T-cell (primary cell): ENCODE data around the gene SH3BGR. TPM values are rescaled to one million over a fixed set of nuclear protein-coding genes. Genes with fewer than 3 reads are reported as not detected.

Source experiments
- ATAC-seq, 4 experiments: fragments of 200-7000 bp in 3 of 4; fragments of 150-1000 bp in 1 of 4; cut with Tn5 transposase; replicated peaks in 1 of 4; 1 replicate in 3 of 4; 2 replicates in 1 of 4; pipeline ENCODE4 v1.10.0; 2021; ENCODE audit warnings: moderate library complexity in 3 of 4, mild to moderate bottlenecking in 2 of 4, moderate number of reproducible peaks in 1 of 4
- CTCF ChIA-PET, 2 donors: fragments of 300-600 bp; sonication (Branson Sonifier 250); formaldehyde crosslinking; loops; one replicate each; lab custom pipeline; 2022; ENCODE audit warnings: antibody characterized with exemption in 2 of 2; lab: Charles Lee
- POLR2A ChIA-PET, 2 donors: fragments of 300-600 bp; sonication (Branson Sonifier 250); formaldehyde crosslinking; loops; one replicate each; lab custom pipeline; 2022; ENCODE audit warnings: antibody characterized with exemption in 2 of 2; lab: Charles Lee
- DNase-seq, 35 experiments: peaks; one replicate each; pipeline versions ENCODE4 v3.0.0 to v3.0.0-alpha.2; 2013 to 2023
- H3K27ac ChIP-seq: one replicate; pipeline ENCODE4 v1.5.1; 2013; ENCODE audit warnings: low read length
- H3K27me3 ChIP-seq, 2 experiments: replicated peaks in 1 of 2; 1 replicate in 1 of 2; 2 replicates in 1 of 2; pipeline versions ENCODE4 v1.6.1 to v1.7.0; 2013; ENCODE audit warnings: low read length in 1 of 2, mixed read lengths in 1 of 2; ENCODE audit not compliant: control insufficient read depth in 2 of 2, insufficient read depth in 2 of 2; ENCODE audit errors: extremely low read depth in 1 of 2
- H3K36me3 ChIP-seq, 2 donors: 1 replicate in 1 of 2; 2 replicates in 1 of 2; pipeline versions ENCODE4 v1.6.1 to v1.7.0; 2013; ENCODE audit warnings: low read length in 1 of 2; ENCODE audit not compliant: control insufficient read depth in 2 of 2, insufficient read depth in 1 of 2; ENCODE audit errors: extremely low read depth in 1 of 2
- H3K4me1 ChIP-seq, 2 experiments: 1 replicate in 1 of 2; 2 replicates in 1 of 2; pipeline versions ENCODE4 v1.6.1 to v1.7.0; 2013; ENCODE audit warnings: low read length in 2 of 2, mixed read lengths in 1 of 2; ENCODE audit not compliant: insufficient read depth in 2 of 2, control insufficient read depth in 1 of 2; ENCODE audit errors: extremely low read depth in 1 of 2
- H3K4me3 ChIP-seq, 2 donors: 1 replicate in 1 of 2; 2 replicates in 1 of 2; pipeline versions ENCODE4 v1.5.1 to v1.7.0; 2013; ENCODE audit warnings: mild to moderate bottlenecking in 2 of 2, low read length in 1 of 2, moderate library complexity in 1 of 2; ENCODE audit not compliant: control insufficient read depth in 1 of 2; ENCODE audit errors: extremely low read depth in 1 of 2
- H3K9me3 ChIP-seq: 2 replicates; pipeline ENCODE4 v1.7.0; 2013
- H3K27ac Mint-ChIP-seq, 2 donors: one replicate each; pipeline ENCODE4 v1.8.0; 2020 to 2021; ENCODE audit warnings: mild to moderate bottlenecking in 2 of 2, mixed read lengths in 2 of 2
- H3K27me3 Mint-ChIP-seq, 2 donors: one replicate each; pipeline ENCODE4 v1.8.0; 2021 to 2022; ENCODE audit warnings: mixed read lengths in 2 of 2
- H3K36me3 Mint-ChIP-seq: one replicate; pipeline ENCODE4 v1.8.0; 2021; ENCODE audit warnings: mixed read lengths
- H3K4me1 Mint-ChIP-seq, 3 donors: one replicate each; pipeline ENCODE4 v1.8.0; 2020 to 2022; ENCODE audit warnings: mixed read lengths in 3 of 3, mild to moderate bottlenecking in 1 of 3
- H3K4me3 Mint-ChIP-seq, 3 donors: one replicate each; pipeline ENCODE4 v1.8.0; 2020 to 2022; ENCODE audit warnings: mild to moderate bottlenecking in 3 of 3, mixed read lengths in 3 of 3, moderate library complexity in 3 of 3
- H3K9me3 Mint-ChIP-seq, 3 donors: one replicate each; pipeline ENCODE4 v1.8.0; 2020 to 2022; ENCODE audit warnings: mixed read lengths in 3 of 3
- WGBS: methylation state at CpG from one replicate; pipeline ENCODE4 v1.1.5; 2013; ENCODE audit warnings: missing lambda C conversion rate; ENCODE audit not compliant: insufficient coverage; 5-methylcytosine and 5-hydroxymethylcytosine counted together
- total RNA-seq, 35 experiments: library from RNA in 6 of 35; stranded (reverse) in 6 of 35; fragments of 120-200 nt in 1 of 35; gene quantifications; one replicate each; pipeline versions ENCODE4 v1.2.1 to v1.2.4 and lab custom pipeline; 2013 to 2026

SH3BGR gene
- total RNA-seq, 5 donors from 2014 or later (not counting 1 experiment from before 2014, with no cell fraction given): 1.3 to 2.0 (median 1.8) TPM

DNA sequence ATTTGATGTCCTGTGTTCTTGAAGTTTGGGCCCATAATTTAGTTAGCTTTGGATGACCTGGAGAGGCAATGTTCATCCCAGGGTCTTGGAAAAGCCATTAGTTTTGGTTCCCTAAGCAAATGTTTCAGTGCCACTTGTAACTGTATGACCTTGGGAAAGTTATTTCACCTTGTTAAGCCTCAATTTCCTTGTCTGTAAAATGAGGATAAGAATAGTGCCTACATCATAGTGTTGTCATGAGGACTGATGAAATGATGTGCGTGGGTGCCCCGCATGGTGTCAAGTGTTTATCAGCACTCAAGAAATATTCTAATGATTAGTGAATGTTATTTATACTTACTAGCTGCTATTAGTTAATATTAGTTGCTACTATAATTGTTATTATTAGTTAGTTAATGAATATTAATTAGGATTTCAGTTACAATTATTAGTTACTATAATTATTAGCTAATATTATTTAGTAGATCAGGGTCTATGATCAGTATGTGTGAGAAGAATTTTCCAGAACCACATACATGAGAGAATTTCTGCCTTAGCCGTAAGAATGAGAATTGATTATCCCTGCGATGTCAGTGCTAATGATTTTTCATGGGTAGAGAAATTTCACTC is 1.9 kb downstream of the SH3BGR start:
- no peaks in the 10 kb centered on the region for H3K4me1 ChIP-seq
- no CpG with 5 or more reads among the region's 4 CpGs for WGBS
- ChIA-PET CTCF (interaction anchor here in 1 of 2 donors (0.9 kb wide), 1 partner anchor 10 kb away, joined by 3 read pairs; no protein-coding TSS in a partner anchor), POLR2A (interaction anchor here in 1 of 2 donors (0.7 kb wide), 1 partner anchor 582 kb away, joined by 3 read pairs; no protein-coding TSS in a partner anchor)
- H3K27me3 ChIP-seq: peaks cover 0 to 10% of the 10 kb centered on the region in 2 experiments
- H3K27ac ChIP-seq: no peak overlapping the region
- no peak overlapping the region for H3K4me3 Mint-ChIP-seq
- no peak overlapping the region for H3K27ac Mint-ChIP-seq
- no peak for DNase-seq
- H3K4me3 ChIP-seq: no peak overlapping the region
- no peaks in the 10 kb centered on the region for H3K9me3 ChIP-seq
- H3K4me1 Mint-ChIP-seq: no peaks in the 10 kb centered on the region
- H3K9me3 Mint-ChIP-seq: no peaks in the 10 kb centered on the region
- peaks cover 7 to 11% of the 10 kb centered on the region in 2 donors for H3K27me3 Mint-ChIP-seq
- no peak for ATAC-seq
- no peaks in the 10 kb centered on the region for H3K36me3 ChIP-seq
- H3K36me3 Mint-ChIP-seq: no peaks in the 10 kb centered on the region

DNA sequence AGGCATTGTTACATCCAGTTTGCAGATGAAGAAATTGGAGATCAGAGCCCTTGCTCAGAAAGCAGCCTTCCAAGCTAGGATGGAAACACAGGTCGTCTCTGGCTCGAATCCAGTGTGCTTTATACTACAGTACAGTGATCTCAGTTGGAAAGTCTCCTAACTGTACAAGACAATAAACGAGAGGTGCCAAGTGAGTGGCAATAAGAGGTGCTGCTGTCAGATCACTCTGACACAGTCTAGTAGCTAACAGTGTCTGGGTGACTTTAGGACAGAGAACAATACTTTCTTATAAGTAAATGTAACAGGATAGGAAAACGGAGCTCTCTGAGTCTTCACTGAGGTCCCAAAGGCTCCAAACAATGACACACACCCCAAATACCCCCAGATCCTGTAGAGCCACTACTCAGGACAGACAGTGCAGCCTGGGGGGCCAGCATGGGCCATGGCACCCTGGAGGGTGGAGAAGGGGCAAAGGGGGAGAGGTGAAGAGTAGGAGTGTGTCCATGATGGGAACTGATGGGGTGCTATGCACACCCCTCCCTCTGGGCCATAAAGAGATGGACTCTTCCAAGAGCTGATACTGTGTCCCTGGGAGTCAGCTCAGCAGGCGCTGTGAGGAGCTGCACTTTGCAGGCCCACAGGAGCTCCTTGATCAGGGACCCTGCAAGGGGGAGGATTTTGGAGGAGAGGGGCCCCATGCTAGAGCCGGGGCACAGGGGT is 3.3 kb downstream of the SH3BGR start:
- no peaks in the 10 kb centered on the region for H3K9me3 Mint-ChIP-seq
- no peak overlapping the region for H3K4me3 ChIP-seq
- H3K27me3 Mint-ChIP-seq: peaks cover 4 to 11% of the 10 kb centered on the region in 2 donors
- no peaks in the 10 kb centered on the region for H3K36me3 ChIP-seq
- no peak for DNase-seq
- H3K36me3 Mint-ChIP-seq: no peaks in the 10 kb centered on the region
- H3K9me3 ChIP-seq: no peaks in the 10 kb centered on the region
- ChIA-PET POLR2A (no interaction called here), CTCF (interaction anchor here in 1 of 2 donors (0.9 kb wide), 1 partner anchor 11 kb away, joined by 3 read pairs; no protein-coding TSS in a partner anchor)
- no peak overlapping the region for H3K4me3 Mint-ChIP-seq
- H3K27ac ChIP-seq: no peak overlapping the region
- 57% methylated on average over 1 of the region's 6 CpGs for WGBS
- H3K4me1 ChIP-seq: no peaks in the 10 kb centered on the region
- no peak for ATAC-seq
- no peaks in the 10 kb centered on the region for H3K4me1 Mint-ChIP-seq
- H3K27me3 ChIP-seq: peaks cover 0 to 10% of the 10 kb centered on the region in 2 experiments
- H3K27ac Mint-ChIP-seq: no peak overlapping the region

DNA sequence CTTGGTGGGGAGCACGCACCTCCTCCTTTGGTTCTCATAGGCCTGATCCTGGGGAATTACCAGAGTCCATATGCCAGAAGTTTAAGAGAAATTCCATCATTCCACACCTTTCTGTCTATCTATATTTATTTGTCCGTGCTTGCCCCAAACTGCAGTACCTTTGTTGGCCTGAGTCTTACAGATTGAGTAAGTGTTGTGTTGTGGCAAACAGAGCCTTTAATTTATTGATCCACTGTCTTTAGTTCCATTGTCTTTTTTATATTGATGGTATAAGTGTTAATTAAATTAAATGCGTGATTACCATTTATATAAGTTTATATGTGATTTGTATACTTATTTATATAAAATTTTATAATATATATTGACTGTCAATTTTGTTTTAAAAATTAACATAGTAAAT is 4.9 kb downstream of the SH3BGR start:
- Mint-ChIP-seq H3K9me3 (no peaks in the 10 kb centered on the region), H3K36me3 (no peaks in the 10 kb centered on the region), H3K4me1 (no peaks in the 10 kb centered on the region), H3K27ac (no peak overlapping the region), H3K27me3 (peaks cover 0 to 5% of the 10 kb centered on the region in 2 donors), H3K4me3 (no peak overlapping the region)
- H3K4me1 ChIP-seq: no peaks in the 10 kb centered on the region
- H3K36me3 ChIP-seq: no peaks in the 10 kb centered on the region
- H3K4me3 ChIP-seq: no peak overlapping the region
- no peak overlapping the region for H3K27ac ChIP-seq
- no peak for ATAC-seq
- WGBS: no CpG with 5 or more reads among the region's 3 CpGs
- ChIA-PET CTCF (no interaction called here), POLR2A (no interaction called here)
- H3K9me3 ChIP-seq: no peaks in the 10 kb centered on the region
- H3K27me3 ChIP-seq: peaks cover 0 to 3% of the 10 kb centered on the region in 2 experiments
- DNase-seq: no peak

DNA sequence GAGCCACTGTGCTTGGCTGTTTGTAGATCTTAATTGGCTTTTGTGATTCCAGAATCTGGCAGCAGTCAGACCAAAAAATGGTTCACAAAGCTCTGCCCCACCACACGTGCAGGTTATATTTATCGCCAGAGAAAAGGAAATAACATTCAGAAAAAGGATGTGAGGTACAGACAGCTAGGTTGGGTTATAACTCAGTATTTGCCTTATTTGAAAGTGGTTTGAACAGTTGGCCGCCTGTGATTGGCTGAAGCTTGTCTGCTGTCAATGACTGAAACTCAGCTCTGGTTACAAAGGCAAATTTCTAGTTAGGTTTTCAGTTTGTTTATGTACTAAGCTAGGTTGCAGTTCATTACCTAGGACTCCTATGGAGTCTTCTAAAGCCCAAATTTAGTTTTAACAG is 9.6 kb downstream of the SH3BGR start:
- no CpG with 5 or more reads among the region's 3 CpGs for WGBS
- no peak for ATAC-seq

DNA sequence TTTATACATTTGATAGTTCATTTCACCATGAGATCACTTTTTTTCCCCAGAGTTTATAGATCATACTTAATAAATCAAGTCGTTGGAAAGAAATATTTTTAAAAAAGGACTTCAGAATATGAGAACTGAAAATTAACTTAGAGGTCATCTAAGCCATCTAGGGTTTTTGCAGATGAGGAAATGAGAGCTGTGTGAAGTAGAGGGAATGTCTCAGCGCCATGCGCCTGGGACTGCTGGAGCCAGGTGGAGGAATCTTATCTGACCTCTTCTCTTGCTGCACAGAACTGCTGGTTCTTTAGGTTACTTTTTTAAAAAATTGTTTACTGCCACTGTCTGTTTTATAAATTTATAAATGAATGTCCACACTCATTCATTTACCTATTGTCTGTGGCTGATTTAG is 11.5 kb downstream of the SH3BGR start:
- Histone ChIP-seq H3K27me3 (no peaks in the 10 kb centered on the region), H3K4me3 (no peak overlapping the region), H3K4me1 (no peaks in the 10 kb centered on the region), H3K9me3 (no peaks in the 10 kb centered on the region), H3K27ac (no peak overlapping the region), H3K36me3 (no peaks in the 10 kb centered on the region)
- H3K27me3 Mint-ChIP-seq: no peaks in the 10 kb centered on the region
- ATAC-seq (no peak), DNase-seq (no peak)
- peaks cover 18% of the 10 kb centered on the region for H3K36me3 Mint-ChIP-seq
- H3K9me3 Mint-ChIP-seq: peaks cover 0 to 3% (median 2%) of the 10 kb centered on the region in 3 donors
- H3K4me3 Mint-ChIP-seq: no peak overlapping the region
- H3K27ac Mint-ChIP-seq: no peak overlapping the region
- ChIA-PET POLR2A (no interaction called here), CTCF (no interaction called here)
- WGBS: no CpG with 5 or more reads among the region's 3 CpGs
- no peaks in the 10 kb centered on the region for H3K4me1 Mint-ChIP-seq

More for the DNA sequence above, 9.6 kb downstream of the SH3BGR start:
- no peaks in the 10 kb centered on the region for H3K27me3 Mint-ChIP-seq
- no peak for DNase-seq
- Histone ChIP-seq H3K27ac (no peak overlapping the region), H3K9me3 (no peaks in the 10 kb centered on the region), H3K36me3 (no peaks in the 10 kb centered on the region), H3K4me1 (no peaks in the 10 kb centered on the region), H3K27me3 (no peaks in the 10 kb centered on the region), H3K4me3 (no peak overlapping the region)
- no peak overlapping the region for H3K4me3 Mint-ChIP-seq
- POLR2A ChIA-PET: no interaction called here
- no peaks in the 10 kb centered on the region for H3K4me1 Mint-ChIP-seq
- H3K27ac Mint-ChIP-seq: no peak overlapping the region
- CTCF ChIA-PET: no interaction called here
- peaks cover 16% of the 10 kb centered on the region for H3K36me3 Mint-ChIP-seq
- peaks cover 0 to 2% (median 2%) of the 10 kb centered on the region in 3 donors for H3K9me3 Mint-ChIP-seq

DNA sequence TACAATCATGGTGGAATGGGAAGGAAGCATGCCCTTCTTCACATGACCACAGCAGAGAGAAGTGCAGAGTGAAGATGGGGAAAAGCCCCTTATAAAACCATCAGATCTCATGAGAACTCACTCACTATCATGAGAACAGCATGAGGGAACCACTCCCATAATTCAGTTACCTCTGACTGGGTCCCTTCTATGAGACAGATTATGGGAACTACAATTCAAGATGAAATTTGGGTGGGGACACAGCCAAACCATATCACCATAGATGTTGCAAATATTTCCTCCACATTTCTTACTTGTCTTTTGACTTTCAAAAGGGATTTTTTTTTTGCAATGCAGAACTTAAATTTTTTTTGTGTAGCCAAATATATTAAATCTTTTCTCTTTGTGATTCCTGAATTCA is 14.8 kb downstream of the SH3BGR start:
- CTCF ChIA-PET: no interaction called here
- Mint-ChIP-seq H3K27ac (no peak overlapping the region), H3K9me3 (peaks cover 0 to 3% (median 2%) of the 10 kb centered on the region in 3 donors), H3K4me1 (no peaks in the 10 kb centered on the region), H3K27me3 (peaks cover 0 to under 1% of the 10 kb centered on the region in 2 donors), H3K36me3 (peaks cover 18% of the 10 kb centered on the region), H3K4me3 (no peak overlapping the region)
- H3K4me3 ChIP-seq: no peak overlapping the region
- no peaks in the 10 kb centered on the region for H3K36me3 ChIP-seq
- no peaks in the 10 kb centered on the region for H3K9me3 ChIP-seq
- no peaks in the 10 kb centered on the region for H3K27me3 ChIP-seq
- no peak overlapping the region for H3K27ac ChIP-seq
- DNase-seq (no peak), ATAC-seq (no peak)
- POLR2A ChIA-PET: no interaction called here
- no peaks in the 10 kb centered on the region for H3K4me1 ChIP-seq
